MM.1S (cell line): Measurements from ENCODE around the gene CEL.

ENCODE experiments used
- CTCF ChIP-seq: fragments of 300-600 bp; sonication (generic); IDR thresholded peaks from 2 replicates; pipeline ENCODE4 v1.5.1; 2016; ENCODE audit warnings: antibody characterized with exemption, low read length, mixed read lengths
- EZH2 ChIP-seq: fragments of 300-600 bp; sonication (generic); optimal IDR thresholded peaks from 2 replicates; pipeline ENCODE3; 2017; ENCODE audit warnings: low read depth, mild to moderate bottlenecking, antibody characterized with exemption, low read length, mixed read lengths

- TF ChIP-seq CTCF: no peak
- no peak for TF ChIP-seq EZH2
These were observed 33.1 kb downstream of the CEL start for GRCh38 chr9:133094842-133095393.
